Calu3 (cell line): ENCODE results near the gene ZBTB7B. TPM values are rescaled to one million over a fixed set of nuclear protein-coding genes. Genes with fewer than 3 reads are reported as not detected.

Source experiments
- BruUV-seq: library from RNA; stranded (reverse); fragments of 400-500 nt; replicated peaks from 2 replicates; lab custom pipeline; 2021; lab: Mats Ljungman, UMichigan
- CTCF ChIA-PET: fragments of 300-600 bp; sonication (Branson Sonifier 250); formaldehyde crosslinking; loops from one replicate; lab custom pipeline; 2022; ENCODE audit warnings: antibody characterized with exemption; lab: Charles Lee
- DNase-seq: peaks from one replicate; pipeline ENCODE4 v3.0.0; 2022
- H3K27ac Mint-ChIP-seq: one replicate; pipeline ENCODE4 v1.8.0; 2022; ENCODE audit warnings: mixed read lengths; ENCODE audit not compliant: unreplicated experiment
- H3K27me3 Mint-ChIP-seq: one replicate; pipeline ENCODE4 v1.8.0; 2022; ENCODE audit warnings: mixed read lengths; ENCODE audit not compliant: unreplicated experiment
- H3K36me3 Mint-ChIP-seq: one replicate; pipeline ENCODE4 v1.8.0; 2022; ENCODE audit warnings: mild to moderate bottlenecking, moderate library complexity, mixed read lengths; ENCODE audit not compliant: insufficient read depth, unreplicated experiment
- H3K4me1 Mint-ChIP-seq: one replicate; pipeline ENCODE4 v1.8.0; 2022; ENCODE audit warnings: mild to moderate bottlenecking, low read depth, mixed read lengths; ENCODE audit not compliant: unreplicated experiment
- H3K4me3 Mint-ChIP-seq: one replicate; pipeline ENCODE4 v1.8.0; 2022; ENCODE audit warnings: mild to moderate bottlenecking, low read depth, moderate library complexity, mixed read lengths; ENCODE audit not compliant: unreplicated experiment
- H3K9me3 Mint-ChIP-seq: one replicate; pipeline ENCODE4 v1.8.0; 2022; ENCODE audit warnings: low read depth, mixed read lengths; ENCODE audit not compliant: unreplicated experiment
- intact Hi-C: fragments of 100-400 bp; cut with micrococcal nuclease; formaldehyde crosslinking; loops from one replicate; pipeline ENCODE4 v1.10.0; 2022; ENCODE audit not compliant: unreplicated experiment
- total RNA-seq: library from RNA; stranded (reverse); gene quantifications from 2 replicates; pipeline ENCODE4 v1.2.3, GENCODE V29; 2022
- TF ChIP-seq, protein P1 (sequence below): fragments of 200-600 bp; IDR thresholded peaks from one replicate; pipeline ENCODE4 v1.8.0; 2022; ENCODE audit warnings: antibody characterized with exemption; ENCODE audit not compliant: unreplicated experiment

ZBTB7B gene
- total RNA-seq, 1 experiment from 2014 or later: 64.7 TPM

DNA sequence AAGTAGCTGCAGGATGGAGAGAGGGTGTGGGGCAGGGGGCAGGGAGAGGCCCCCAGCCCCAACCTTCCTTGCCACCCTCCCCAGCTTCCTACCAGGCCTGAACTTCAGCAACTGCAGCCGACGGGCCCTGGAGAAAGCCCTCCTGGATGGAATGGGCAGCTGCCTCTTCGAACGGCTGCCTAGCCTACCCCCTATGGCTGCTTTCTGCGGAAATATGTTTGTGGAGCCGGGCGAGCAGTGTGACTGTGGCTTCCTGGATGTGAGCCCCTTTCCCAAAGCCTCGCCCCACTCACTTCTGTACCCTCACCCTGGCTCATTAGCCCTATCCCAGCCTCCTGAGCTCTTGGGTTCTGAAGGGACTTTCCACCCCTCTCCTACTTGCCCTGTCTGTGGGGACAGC is 54.5 kb downstream of the ZBTB7B start:
- H3K4me3 Mint-ChIP-seq: no peak overlapping the region
- no peak overlapping the region for H3K27ac Mint-ChIP-seq
- TF ChIP-seq, protein P1, sequence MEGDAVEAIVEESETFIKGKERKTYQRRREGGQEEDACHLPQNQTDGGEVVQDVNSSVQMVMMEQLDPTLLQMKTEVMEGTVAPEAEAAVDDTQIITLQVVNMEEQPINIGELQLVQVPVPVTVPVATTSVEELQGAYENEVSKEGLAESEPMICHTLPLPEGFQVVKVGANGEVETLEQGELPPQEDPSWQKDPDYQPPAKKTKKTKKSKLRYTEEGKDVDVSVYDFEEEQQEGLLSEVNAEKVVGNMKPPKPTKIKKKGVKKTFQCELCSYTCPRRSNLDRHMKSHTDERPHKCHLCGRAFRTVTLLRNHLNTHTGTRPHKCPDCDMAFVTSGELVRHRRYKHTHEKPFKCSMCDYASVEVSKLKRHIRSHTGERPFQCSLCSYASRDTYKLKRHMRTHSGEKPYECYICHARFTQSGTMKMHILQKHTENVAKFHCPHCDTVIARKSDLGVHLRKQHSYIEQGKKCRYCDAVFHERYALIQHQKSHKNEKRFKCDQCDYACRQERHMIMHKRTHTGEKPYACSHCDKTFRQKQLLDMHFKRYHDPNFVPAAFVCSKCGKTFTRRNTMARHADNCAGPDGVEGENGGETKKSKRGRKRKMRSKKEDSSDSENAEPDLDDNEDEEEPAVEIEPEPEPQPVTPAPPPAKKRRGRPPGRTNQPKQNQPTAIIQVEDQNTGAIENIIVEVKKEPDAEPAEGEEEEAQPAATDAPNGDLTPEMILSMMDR: no peak
- no peaks in the 10 kb centered on the region for H3K27me3 Mint-ChIP-seq
- peaks cover 17% of the 10 kb centered on the region for H3K4me1 Mint-ChIP-seq
- no peak for DNase-seq
- BruUV-seq: no TSS peak
- H3K36me3 Mint-ChIP-seq: peaks cover 21% of the 10 kb centered on the region
- H3K9me3 Mint-ChIP-seq: no peaks in the 10 kb centered on the region
- intact Hi-C loops: loop anchor here (10.0 kb wide), 1 partner anchor 52 kb away; the partner anchor contains the start of gene ZBTB7B
- CTCF ChIA-PET: interaction anchor here (0.9 to 1.3 kb wide), 3 partner anchors 28 to 97 kb away, joined by 3 to 4 read pairs (median 3); no protein-coding TSS in a partner anchor

DNA sequence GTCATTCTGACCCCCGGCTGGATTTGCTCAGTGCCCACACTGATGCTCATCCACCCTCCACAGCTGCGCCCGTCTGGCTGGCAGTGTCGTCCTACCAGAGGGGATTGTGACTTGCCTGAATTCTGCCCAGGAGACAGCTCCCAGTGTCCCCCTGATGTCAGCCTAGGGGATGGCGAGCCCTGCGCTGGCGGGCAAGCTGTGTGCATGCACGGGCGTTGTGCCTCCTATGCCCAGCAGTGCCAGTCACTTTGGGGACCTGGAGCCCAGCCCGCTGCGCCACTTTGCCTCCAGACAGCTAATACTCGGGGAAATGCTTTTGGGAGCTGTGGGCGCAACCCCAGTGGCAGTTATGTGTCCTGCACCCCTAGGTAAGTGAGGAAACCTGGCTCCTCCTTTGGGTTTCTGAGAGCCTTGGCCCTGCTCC is 55.2 kb downstream of the ZBTB7B start:
- Mint-ChIP-seq H3K9me3 (no peaks in the 10 kb centered on the region), H3K27ac (no peak overlapping the region), H3K36me3 (peaks cover 23% of the 10 kb centered on the region), H3K27me3 (no peaks in the 10 kb centered on the region), H3K4me1 (peaks cover 11% of the 10 kb centered on the region), H3K4me3 (no peak overlapping the region)
- intact Hi-C loops: loop anchor here (10.0 kb wide), 1 partner anchor 53 kb away; the partner anchor contains the start of gene ZBTB7B
- no TSS peak for BruUV-seq
- CTCF ChIA-PET: interaction anchor here (0.6 to 1.0 kb wide), 3 partner anchors 35 to 191 kb away, joined by 3 read pairs; no protein-coding TSS in a partner anchor
- TF ChIP-seq, protein P1: no peak
- DNase-seq: no peak

DNA sequence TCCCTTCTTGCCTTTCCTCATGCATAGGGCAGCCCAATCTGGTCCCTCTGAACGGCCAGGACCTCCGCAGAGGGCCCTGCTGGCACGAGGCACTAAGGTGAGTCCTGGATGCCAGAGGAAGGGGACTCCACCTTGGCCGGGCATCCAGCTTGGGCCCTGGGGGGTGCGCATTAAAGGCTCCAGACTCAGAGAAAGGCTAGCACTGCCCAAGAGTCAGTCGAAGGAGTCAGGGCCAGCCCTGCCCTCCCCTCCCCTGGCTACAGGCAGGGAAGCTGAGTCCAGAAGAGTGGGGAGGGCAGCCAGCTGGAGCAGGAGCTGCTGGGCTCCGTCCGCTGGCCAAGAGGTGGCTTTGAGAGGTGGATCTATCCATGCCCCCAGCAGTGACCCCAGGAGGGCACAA is 58.1 kb downstream of the ZBTB7B start:
- Mint-ChIP-seq H3K9me3 (no peaks in the 10 kb centered on the region), H3K27me3 (no peaks in the 10 kb centered on the region), H3K4me3 (no peak overlapping the region), H3K4me1 (peaks cover 30% of the 10 kb centered on the region), H3K36me3 (peaks cover 38% of the 10 kb centered on the region), H3K27ac (no peak overlapping the region)
- TF ChIP-seq, protein P1: no peak
- no TSS peak for BruUV-seq
- intact Hi-C loops: loop anchor here (5.0 to 10.0 kb wide), 3 partner anchors 88 to 386 kb away; partner anchors contain the start of genes CKS1B and SHC1
- no peak for DNase-seq
- CTCF ChIA-PET: interaction anchor here (0.6 to 1.9 kb wide), 11 partner anchors 9 to 452 kb away, joined by 3 to 11 read pairs (median 5); partner anchors contain the start of genes ADAM15, EFNA3, FLAD1 and LENEP

DNA sequence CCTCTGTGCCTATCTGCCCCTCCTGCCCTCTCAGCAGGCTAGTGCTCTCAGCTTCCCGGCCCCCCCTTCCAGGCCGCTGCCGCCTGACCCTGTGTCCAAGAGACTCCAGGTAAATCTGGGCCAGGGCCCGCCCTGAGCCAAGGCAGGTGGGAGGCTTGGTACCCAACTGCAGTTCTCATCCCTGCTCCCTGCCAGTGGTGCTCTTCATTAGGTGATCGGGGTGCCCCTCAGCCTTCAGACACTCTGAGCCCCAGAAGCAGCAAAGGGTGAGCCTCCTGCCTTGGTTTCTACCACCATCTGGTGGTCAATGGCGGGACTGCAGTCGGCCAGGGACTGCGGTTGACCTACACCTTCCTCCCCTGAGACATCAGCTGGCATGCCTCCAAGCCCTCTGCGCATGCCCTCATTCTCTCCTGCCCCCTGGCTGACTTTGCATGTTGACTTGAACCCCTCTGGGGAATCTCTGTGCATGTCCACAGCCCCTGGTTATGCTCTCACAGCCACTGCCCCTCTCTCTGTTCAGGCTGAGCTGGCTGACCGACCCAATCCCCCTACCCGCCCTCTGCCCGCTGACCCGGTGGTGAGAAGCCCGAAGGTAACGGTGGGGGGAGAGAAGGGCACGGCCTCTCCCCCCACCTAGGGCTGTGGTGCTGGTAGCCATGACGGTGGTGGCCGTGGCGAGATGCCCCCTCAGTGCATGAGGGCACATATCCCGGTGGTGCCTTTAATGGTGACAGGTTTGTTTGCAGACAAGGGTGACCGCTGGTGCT is 59.0 kb downstream of the ZBTB7B start:
- no peaks in the 10 kb centered on the region for H3K27me3 Mint-ChIP-seq
- DNase-seq: peak; percentile 96
- H3K4me3 Mint-ChIP-seq: no peak overlapping the region
- peaks cover 42% of the 10 kb centered on the region for H3K36me3 Mint-ChIP-seq
- no peaks in the 10 kb centered on the region for H3K9me3 Mint-ChIP-seq
- TF ChIP-seq, protein P1: peak; percentile 99
- CTCF ChIA-PET: interaction anchor here (0.6 to 1.9 kb wide), 16 partner anchors 10 to 183 kb away, joined by 3 to 11 read pairs (median 4); partner anchors contain the start of genes ADAM15, EFNA3, FLAD1 and LENEP
- no TSS peak for BruUV-seq
- intact Hi-C loops: loop anchor here (5.0 to 10.0 kb wide), 3 partner anchors 89 to 387 kb away; partner anchors contain the start of genes CKS1B and SHC1
- peaks cover 30% of the 10 kb centered on the region for H3K4me1 Mint-ChIP-seq
- H3K27ac Mint-ChIP-seq: no peak overlapping the region
